Upper lobe of left lung (tissue), 6 donors: ENCODE measurements around the gene CFAP97D2. TPM values are rescaled to one million over a fixed set of nuclear protein-coding genes. Genes with fewer than 3 reads are reported as not detected.

Experiments
- ATAC-seq, 2 donors: fragments of 200-7000 bp; cut with Tn5 transposase; one replicate each; pipeline ENCODE4 v1.9.1; 2022; ENCODE audit warnings: mild to moderate bottlenecking in 2 of 2, moderate library complexity in 2 of 2; ENCODE audit not compliant: low FRiP score in 2 of 2
- DNase-seq, 2 donors: peaks; one replicate each; pipeline ENCODE4 v3.0.0-alpha.2; 2019 to 2020
- H3K27ac ChIP-seq, 4 donors: fragments of 200-600 bp; sonication (generic); one replicate each; pipeline ENCODE4 v1.5.1; 2016 to 2019
- H3K27me3 ChIP-seq, 4 donors: fragments of 200-600 bp; sonication (generic); one replicate each; pipeline ENCODE4 v1.5.1; 2017 to 2019
- H3K36me3 ChIP-seq, 4 donors: fragments of 200-600 bp; sonication (generic); one replicate each; pipeline ENCODE4 v1.5.1; 2016 to 2019
- H3K4me1 ChIP-seq, 4 donors: fragments of 200-600 bp; sonication (generic); one replicate each; pipeline ENCODE4 v1.5.1; 2018 to 2019
- H3K4me3 ChIP-seq, 4 donors: fragments of 200-600 bp; sonication (generic); one replicate each; pipeline ENCODE4 v1.5.1; 2017 to 2019; ENCODE audit warnings: mild to moderate bottlenecking in 2 of 4, moderate library complexity in 1 of 4
- H3K9me3 ChIP-seq, 4 donors: fragments of 200-600 bp; sonication (generic); one replicate each; pipeline ENCODE4 v1.5.1; 2018 to 2019
- CTCF ChIP-seq, 6 experiments: fragments of 450-650 bp in 4 of 6; fragments of 200-600 bp in 2 of 6; sonication (generic) in 2 of 6; IDR thresholded peaks; one replicate each; pipeline ENCODE4 v1.5.1; 2016 to 2019; ENCODE audit warnings: antibody characterized with exemption in 6 of 6
- EP300 ChIP-seq, 4 donors: sonication (generic); formaldehyde crosslinking; IDR thresholded peaks; one replicate each; pipeline ENCODE4 v1.5.1; 2017; ENCODE audit warnings: antibody characterized with exemption in 4 of 4, control low read depth in 2 of 4
- POLR2A ChIP-seq, 4 donors: fragments of 450-650 bp; IDR thresholded peaks; one replicate each; pipeline ENCODE4 v1.5.1; 2016 to 2017; ENCODE audit warnings: antibody characterized with exemption in 4 of 4, mild to moderate bottlenecking in 2 of 4
- POLR2AphosphoS5 ChIP-seq, 2 donors: sonication (generic); formaldehyde crosslinking; IDR thresholded peaks; one replicate each; pipeline ENCODE4 v1.5.1; 2017; ENCODE audit warnings: antibody characterized with exemption in 2 of 2
- WGBS, 2 donors: methylation state at CpG; one replicate each; pipeline ENCODE4 v1.1.5; 2017 to 2018; 5-methylcytosine and 5-hydroxymethylcytosine counted together
- total RNA-seq, 6 donors: library from RNA; depleted of rRNA in 4 of 6; stranded (reverse); fragments of >200 nt in 4 of 6; gene quantifications; one replicate each; pipeline versions ENCODE4 v1.1.0 to v1.2.1, GENCODE V29; 2016 to 2021
- donor health status: DM: no; HTN: no; CAD: no; lungs with moderate emphysema.
- donor health status: DM: no; HTN: yes; CAD: no; lungs with severe emphysema.

CFAP97D2 gene
- total RNA-seq, 6 donors from 2014 or later = 0.67 to 3.6 (median 0.76) TPM; not detected in 3

- TF ChIP-seq POLR2AphosphoS5 (IDR thresholded peaks at IDR 0.05) = no peak
- no peak for TF ChIP-seq POLR2A (IDR thresholded peaks at IDR 0.05)
- no peak for TF ChIP-seq CTCF (IDR thresholded peaks at IDR 0.05)
- no peak for TF ChIP-seq EP300 (IDR thresholded peaks at IDR 0.05)
- no peak for DNase-seq
- Histone ChIP-seq H3K27me3 (no peaks in the 10 kb centered on the region), H3K4me1 (peaks cover 11 to 25% (median 16%) of the 10 kb centered on the region in 4 donors), H3K27ac (peak overlapping the region in 1 of 4 donors; percentile 39), H3K4me3 (no peak overlapping the region), H3K9me3 (no peaks in the 10 kb centered on the region), H3K36me3 (no peaks in the 10 kb centered on the region)
- 81 to 87% methylated on average over 14 to 24 of the region's 24 CpGs for WGBS, 2 donors
- peak in 1 of 2 donors; percentile 12 for ATAC-seq
These were observed 35.1 kb upstream of the CFAP97D2 start for GRCh38 chr13:114143806-114144605.

GRCh38 chr13:114144606-114145244 is 34.3 kb upstream of the CFAP97D2 start:
- Histone ChIP-seq H3K36me3 (no peaks in the 10 kb centered on the region), H3K27me3 (no peaks in the 10 kb centered on the region), H3K27ac (no peak overlapping the region), H3K9me3 (no peaks in the 10 kb centered on the region), H3K4me3 (no peak overlapping the region), H3K4me1 (peaks cover 11 to 25% (median 16%) of the 10 kb centered on the region in 4 donors)
- DNase-seq = no peak
- TF ChIP-seq POLR2A (IDR thresholded peaks at IDR 0.05) (no peak), CTCF (IDR thresholded peaks at IDR 0.05) (no peak)
- WGBS, 2 donors = 94% methylated on average over 17 of the region's 17 CpGs
- ATAC-seq = no peak

DNA sequence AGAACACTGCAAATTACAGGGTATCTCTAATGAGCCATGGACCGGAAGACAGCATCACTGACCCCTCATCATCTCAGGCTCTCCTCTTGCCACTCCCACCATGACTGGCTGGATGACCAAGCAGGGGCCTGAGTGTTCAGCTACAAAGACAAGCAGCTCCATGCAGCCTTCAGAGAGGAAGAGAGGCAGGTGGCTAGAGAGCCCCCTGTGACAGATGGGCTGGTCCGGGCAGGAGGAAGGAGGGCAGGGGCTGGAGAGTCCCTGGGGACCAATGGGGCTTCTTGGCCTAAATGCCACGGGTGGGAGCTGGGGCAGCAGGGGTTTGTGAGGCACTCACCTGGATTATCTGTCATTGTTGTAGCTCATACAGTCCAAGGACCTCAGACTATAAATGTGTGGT is 33.8 kb upstream of the CFAP97D2 start:
- DNase-seq (no peak), ATAC-seq (no peak)
- no peak overlapping the region for H3K27ac ChIP-seq
- 56 to 81% methylated on average over 3 of the region's 3 CpGs for WGBS, 2 donors
- no peaks in the 10 kb centered on the region for H3K27me3 ChIP-seq
- no peaks in the 10 kb centered on the region for H3K9me3 ChIP-seq
- peaks cover 11 to 22% (median 16%) of the 10 kb centered on the region in 4 donors for H3K4me1 ChIP-seq
- no peaks in the 10 kb centered on the region for H3K36me3 ChIP-seq
- TF ChIP-seq POLR2A (IDR thresholded peaks at IDR 0.05) (no peak), POLR2AphosphoS5 (IDR thresholded peaks at IDR 0.05) (no peak), CTCF (IDR thresholded peaks at IDR 0.05) (no peak), EP300 (IDR thresholded peaks at IDR 0.05) (no peak)
- H3K4me3 ChIP-seq = no peak overlapping the region

- no peaks in the 10 kb centered on the region for H3K36me3 ChIP-seq
- DNase-seq (no peak), ATAC-seq (no peak)
- no peaks in the 10 kb centered on the region for H3K27me3 ChIP-seq
- peaks cover 11 to 22% (median 16%) of the 10 kb centered on the region in 4 donors for H3K4me1 ChIP-seq
- WGBS, 2 donors = 94% methylated on average over 14 of the region's 14 CpGs
- no peak overlapping the region for H3K27ac ChIP-seq
- H3K4me3 ChIP-seq = no peak overlapping the region
- TF ChIP-seq POLR2A (IDR thresholded peaks at IDR 0.05) (no peak), EP300 (IDR thresholded peaks at IDR 0.05) (no peak), CTCF (IDR thresholded peaks at IDR 0.05) (no peak), POLR2AphosphoS5 (IDR thresholded peaks at IDR 0.05) (no peak)
- H3K9me3 ChIP-seq = no peaks in the 10 kb centered on the region
These were observed 33.3 kb upstream of the CFAP97D2 start for GRCh38 chr13:114145722-114146121.
